ENCODE measurements around the gene CRISPLD2.
"Not testable (repeated sequence)": the region's sequence is repeated elsewhere in the genome, so short reads cannot be mapped to it uniquely, and the experiment has no call there.

Gene CRISPLD2

GRCh38 chr16:84931107-84931494 is 111.3 kb downstream of the CRISPLD2 start:
- no peak for DNase-seq (ENCODE audit: low spot score)

GRCh38 chr16:84931506-84931905 is 111.7 kb downstream of the CRISPLD2 start:
- no peak for DNase-seq (ENCODE audit: low spot score)

- no peak for DNase-seq (ENCODE audit: low spot score)
Measured at GRCh38 chr16:84932681-84933080, 112.9 kb downstream of the CRISPLD2 start.

GRCh38 chr16:84933774-84934631 is 114.2 kb downstream of the CRISPLD2 start:
- peak; percentile 71 for DNase-seq (ENCODE audit: low spot score)

GRCh38 chr16:84937196-84938005 is 117.6 kb downstream of the CRISPLD2 start:
- DNase-seq (ENCODE audit: low spot score): no peak

- not testable (repeated sequence) for DNase-seq (ENCODE audit: low spot score)
Measured at GRCh38 chr16:84938616-84939015, 118.8 kb downstream of the CRISPLD2 start.

- DNase-seq (ENCODE audit: low spot score): no peak
Measured at GRCh38 chr16:84940670-84941551, 121.1 kb downstream of the CRISPLD2 start.

GRCh38 chr16:84941921-84942320 is 122.1 kb downstream of the CRISPLD2 start:
- DNase-seq (ENCODE audit: low spot score): no peak

GRCh38 chr16:84942786-84943185 is 123.0 kb downstream of the CRISPLD2 start:
- DNase-seq (ENCODE audit: low spot score): no peak

GRCh38 chr16:84943620-84944019 is 123.8 kb downstream of the CRISPLD2 start:
- DNase-seq (ENCODE audit: low spot score): no peak

GRCh38 chr16:84947022-84947421 is 127.2 kb downstream of the CRISPLD2 start:
- peak; percentile 35 for DNase-seq (ENCODE audit: low spot score)

GRCh38 chr16:84947996-84948850 is 128.4 kb downstream of the CRISPLD2 start:
- DNase-seq (ENCODE audit: low spot score): no peak

- DNase-seq (ENCODE audit: low spot score): no peak
Measured at GRCh38 chr16:84948851-84949610, 129.2 kb downstream of the CRISPLD2 start.

- DNase-seq (ENCODE audit: low spot score): no peak
Measured at GRCh38 chr16:84949772-84950436, 130.1 kb downstream of the CRISPLD2 start.

GRCh38 chr16:84950906-84951305 is 131.1 kb downstream of the CRISPLD2 start:
- no peak for DNase-seq (ENCODE audit: low spot score)

- DNase-seq (ENCODE audit: low spot score): peak; percentile 82
Measured at GRCh38 chr16:84952335-84953189, 132.8 kb downstream of the CRISPLD2 start.

- no peak for DNase-seq (ENCODE audit: low spot score)
Measured at GRCh38 chr16:84953190-84953746, 133.5 kb downstream of the CRISPLD2 start.

GRCh38 chr16:84955427-84955826 is 135.6 kb downstream of the CRISPLD2 start:
- no peak for DNase-seq (ENCODE audit: low spot score)
